OCI-LY3 (cell line): ENCODE measurements around the gene KIF23.

ENCODE experiments used
- EZH2phosphoT487 ChIP-seq: fragments of 200-600 bp; shearing (Covaris generic); IDR thresholded peaks from 2 replicates; pipeline ENCODE4 v1.6.1; 2018; ENCODE audit warnings: antibody characterized with exemption, mixed run types, low read depth
- TF ChIP-seq, protein P1 (sequence below): fragments of 200-600, 300-600 bp; sonication (generic); IDR thresholded peaks from 2 replicates; pipeline ENCODE4 v1.5.1; 2014; ENCODE audit warnings: antibody characterized with exemption, low read length, low read depth

DNA sequence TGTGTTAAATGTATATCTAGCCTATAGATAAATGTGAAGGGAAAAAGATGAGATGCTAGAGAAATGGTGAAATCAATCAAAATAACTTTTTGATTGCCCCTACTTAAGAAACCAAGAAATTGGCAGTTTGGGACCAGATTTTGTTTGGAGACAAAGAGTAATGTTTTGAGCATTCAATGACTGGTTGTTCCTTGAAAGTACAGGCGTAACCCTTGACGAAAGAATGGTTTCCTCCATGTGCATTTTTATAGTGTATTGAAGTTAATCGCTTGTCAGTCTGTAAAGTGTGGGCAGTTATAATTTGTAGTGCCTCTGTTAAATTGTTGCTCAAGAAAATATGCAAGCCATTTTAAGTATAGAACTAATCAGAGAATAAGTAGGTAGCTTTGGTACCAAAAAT, 1.2 kb downstream of the KIF23 start:
- TF ChIP-seq, protein P1, sequence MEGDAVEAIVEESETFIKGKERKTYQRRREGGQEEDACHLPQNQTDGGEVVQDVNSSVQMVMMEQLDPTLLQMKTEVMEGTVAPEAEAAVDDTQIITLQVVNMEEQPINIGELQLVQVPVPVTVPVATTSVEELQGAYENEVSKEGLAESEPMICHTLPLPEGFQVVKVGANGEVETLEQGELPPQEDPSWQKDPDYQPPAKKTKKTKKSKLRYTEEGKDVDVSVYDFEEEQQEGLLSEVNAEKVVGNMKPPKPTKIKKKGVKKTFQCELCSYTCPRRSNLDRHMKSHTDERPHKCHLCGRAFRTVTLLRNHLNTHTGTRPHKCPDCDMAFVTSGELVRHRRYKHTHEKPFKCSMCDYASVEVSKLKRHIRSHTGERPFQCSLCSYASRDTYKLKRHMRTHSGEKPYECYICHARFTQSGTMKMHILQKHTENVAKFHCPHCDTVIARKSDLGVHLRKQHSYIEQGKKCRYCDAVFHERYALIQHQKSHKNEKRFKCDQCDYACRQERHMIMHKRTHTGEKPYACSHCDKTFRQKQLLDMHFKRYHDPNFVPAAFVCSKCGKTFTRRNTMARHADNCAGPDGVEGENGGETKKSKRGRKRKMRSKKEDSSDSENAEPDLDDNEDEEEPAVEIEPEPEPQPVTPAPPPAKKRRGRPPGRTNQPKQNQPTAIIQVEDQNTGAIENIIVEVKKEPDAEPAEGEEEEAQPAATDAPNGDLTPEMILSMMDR = no peak
- no peak for TF ChIP-seq EZH2phosphoT487
